GM21717 (cell line): ENCODE measurements around the gene MYO10.

Experiments
- ATAC-seq: cut with Tn5 transposase; IDR thresholded peaks from one replicate; pipeline ENCODE4 v1.9.1; 2021; ENCODE audit warnings: mild to moderate bottlenecking, moderate library complexity; ENCODE audit not compliant: unreplicated experiment

MYO10 gene

GRCh38 chr5:16644301-16644889 lies 291.7 kb downstream of the MYO10 start:
- ATAC-seq = no peak

GRCh38 chr5:16642867-16643266 lies 293.2 kb downstream of the MYO10 start:
- no peak for ATAC-seq

DNA sequence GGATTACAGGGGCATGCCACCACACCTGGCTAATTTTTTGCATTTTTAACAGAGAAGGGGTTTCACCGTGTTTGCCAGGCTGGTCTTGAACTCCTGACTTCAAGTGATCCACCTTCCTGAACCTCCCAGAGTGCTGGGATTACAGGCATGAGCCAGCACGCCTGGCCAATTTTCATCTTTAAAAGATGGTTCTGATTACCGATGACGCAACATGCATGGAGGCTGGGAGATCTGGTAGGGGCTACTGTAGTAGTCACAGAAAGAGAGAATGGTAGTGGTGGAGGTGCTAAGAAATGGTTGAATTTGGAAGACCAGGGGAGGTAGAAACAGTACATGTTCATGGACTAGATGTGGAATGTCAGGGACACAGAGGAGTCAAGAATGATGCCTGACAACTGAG lies 296.9 kb downstream of the MYO10 start:
- no peak for ATAC-seq

DNA sequence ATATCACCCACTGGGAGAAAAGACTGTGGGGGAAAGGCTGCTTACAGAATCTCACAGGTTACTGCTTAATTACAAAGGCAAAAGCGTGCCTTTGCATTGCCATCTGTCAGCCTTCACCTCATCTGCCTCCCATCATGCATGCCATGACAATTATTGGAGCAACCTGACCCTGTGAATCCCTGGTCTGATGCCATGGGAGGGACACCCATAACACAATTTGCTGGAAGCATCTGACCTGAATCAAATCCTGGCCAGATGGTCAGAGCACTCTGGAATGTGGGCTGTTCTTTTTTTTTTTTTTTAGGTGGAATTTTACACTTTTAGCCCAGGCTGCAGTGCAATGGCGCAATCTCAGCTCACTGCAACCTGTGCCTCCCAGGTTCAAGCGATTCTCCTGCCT lies 307.7 kb downstream of the MYO10 start:
- ATAC-seq = no peak

GRCh38 chr5:16626696-16627264 lies 309.3 kb downstream of the MYO10 start:
- ATAC-seq = peak; percentile 72

DNA sequence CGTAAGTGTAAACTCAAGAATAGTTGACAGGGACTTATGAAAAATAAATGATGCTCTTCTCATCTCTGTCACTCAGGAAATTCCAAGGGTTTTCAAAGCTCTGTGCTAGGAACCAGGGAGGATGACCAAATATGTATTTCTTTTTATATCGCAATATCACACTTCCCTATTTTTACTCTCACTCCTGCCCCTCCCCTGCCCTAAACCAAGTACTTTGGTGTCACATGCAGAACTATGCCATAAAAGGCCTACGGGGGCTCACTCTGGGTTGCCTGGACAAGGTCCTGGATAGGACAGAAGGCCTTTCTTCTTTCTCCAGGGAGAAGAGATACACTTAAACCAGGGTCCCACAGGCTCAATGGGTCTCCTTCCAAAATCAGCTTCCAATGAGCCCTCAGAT lies 311.0 kb downstream of the MYO10 start:
- ATAC-seq = no peak

GRCh38 chr5:16619136-16619535 lies 317.0 kb downstream of the MYO10 start:
- no peak for ATAC-seq

DNA sequence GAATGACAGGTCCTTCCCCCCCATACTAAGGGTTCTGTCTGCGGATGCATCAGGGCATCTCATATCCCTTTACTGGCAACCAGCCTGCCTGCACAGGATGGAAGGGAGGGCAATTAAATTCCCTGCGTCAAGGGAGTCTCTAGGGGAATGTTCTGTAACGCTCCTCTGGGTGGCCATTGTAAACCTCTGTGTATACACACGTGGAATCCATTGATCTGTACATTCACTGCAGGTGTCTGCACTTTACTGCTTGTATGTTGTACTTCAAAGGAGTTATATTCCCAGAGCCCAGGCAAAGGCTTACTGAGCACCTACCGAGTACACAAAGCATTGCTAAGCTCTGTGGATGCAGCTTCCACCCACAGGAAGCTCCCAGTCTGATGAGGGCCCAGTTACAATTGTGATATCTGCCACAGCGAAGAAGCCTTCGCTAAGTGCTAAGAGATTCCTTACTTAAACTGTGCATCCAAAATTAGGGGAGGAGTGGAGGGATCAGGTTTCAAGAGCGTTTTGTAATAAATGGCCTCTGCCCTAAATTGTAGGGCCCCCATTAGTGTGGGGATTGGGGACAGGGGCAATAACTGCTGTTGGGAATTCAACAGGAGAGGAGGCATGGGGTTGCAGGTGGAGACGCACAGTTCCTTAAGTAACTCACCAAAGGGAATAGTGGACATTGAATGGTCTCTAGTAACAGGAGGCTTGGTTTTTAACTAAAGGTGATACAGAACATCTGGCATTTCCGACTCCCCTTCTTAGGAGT lies 317.8 kb downstream of the MYO10 start:
- no peak for ATAC-seq

DNA sequence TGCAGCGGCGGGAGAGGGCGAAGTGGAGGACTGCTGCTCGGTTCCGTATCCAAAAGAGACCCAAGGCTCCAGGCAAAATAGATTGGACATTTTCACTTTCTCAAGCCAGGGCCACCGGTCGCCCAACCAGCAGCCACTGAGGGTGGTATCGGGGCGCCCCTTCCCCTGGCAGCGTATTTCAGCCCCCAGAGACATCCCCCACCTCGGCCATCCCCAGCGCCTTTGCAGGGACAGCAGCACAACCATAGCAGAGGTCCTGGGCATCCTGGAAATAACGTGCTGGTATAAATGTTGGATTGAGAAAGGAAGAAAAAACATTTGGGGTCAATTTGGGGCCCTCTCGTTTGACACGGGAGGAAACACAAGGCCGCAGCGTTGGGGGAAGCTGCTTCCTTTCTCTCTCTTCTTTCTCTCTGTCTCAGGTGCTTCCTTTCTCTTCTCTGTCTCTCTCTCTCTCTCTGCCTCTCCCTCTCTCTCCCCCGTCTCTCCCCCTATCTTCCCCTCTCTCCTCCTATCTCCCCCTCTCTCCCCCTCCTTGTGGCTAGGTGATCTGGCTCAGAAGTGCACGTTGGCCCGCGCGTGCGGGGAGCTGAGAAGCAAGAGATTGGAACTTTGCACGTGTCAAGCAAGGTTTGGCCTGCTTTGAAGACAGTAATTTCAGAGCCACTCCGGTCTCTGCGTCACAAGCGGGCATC lies 318.7 kb downstream of the MYO10 start:
- peak; percentile 4 for ATAC-seq

GRCh38 chr5:16616536-16617273 lies 319.4 kb downstream of the MYO10 start, which contains the start of gene RETREG1:
Gene RETREG1 (minus strand): TSS chr5:16616997. CDS start chr5:16616971, 26 bp downstream.
- peak; percentile 72 for ATAC-seq

DNA sequence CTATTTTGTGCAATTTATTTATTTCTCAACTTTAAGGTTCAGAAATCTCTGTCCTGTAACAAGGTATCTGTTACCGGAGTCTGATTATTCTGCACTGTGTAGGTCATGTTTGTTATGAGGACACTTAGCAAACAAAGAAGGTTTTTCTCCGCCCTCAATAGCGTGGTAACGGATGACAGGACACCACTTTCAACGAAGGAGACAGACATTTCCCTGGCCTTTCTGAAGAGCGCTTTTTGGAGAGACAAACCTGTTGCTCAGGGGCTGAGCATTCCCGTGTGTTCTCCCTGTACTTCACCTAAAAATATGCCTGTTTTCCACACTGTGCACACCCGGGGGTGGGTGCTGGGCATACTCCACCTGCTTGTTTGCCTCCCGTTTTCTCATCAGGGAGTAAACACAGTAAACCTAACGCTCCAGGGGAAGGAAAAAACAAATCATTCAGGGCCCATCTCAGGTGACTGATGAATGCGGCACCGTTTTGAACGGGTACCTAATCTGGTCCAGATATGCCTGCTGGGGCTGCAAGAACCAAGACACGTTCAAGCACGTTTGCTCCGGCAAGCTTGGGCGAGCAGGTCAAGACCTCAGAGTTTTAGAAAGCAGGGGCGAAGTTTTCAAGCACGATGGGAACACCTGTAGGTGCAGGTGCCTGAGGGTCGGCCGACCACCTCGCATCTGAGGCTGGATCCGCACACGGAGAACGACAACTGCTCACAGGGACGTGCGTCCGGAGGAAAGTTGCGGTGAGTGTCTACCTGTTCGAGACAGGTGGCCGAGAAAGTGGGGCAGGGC lies 320.1 kb downstream of the MYO10 start:
- peak; percentile 6 for ATAC-seq

GRCh38 chr5:16612007-16612406 lies 324.1 kb downstream of the MYO10 start:
- ATAC-seq = no peak
